ENCODE results near the gene LBX2.

LBX2 gene

GRCh38 chr2:74525717-74526648 lies 26.6 kb upstream of the LBX2 start, which contains the start of gene DQX1:
Gene DQX1 (minus strand): TSS chr2:74526231. CDS start chr2:74525729, 502 bp downstream.
- peak; percentile 85 for DNase-seq (ENCODE audit: low spot score)

DNA sequence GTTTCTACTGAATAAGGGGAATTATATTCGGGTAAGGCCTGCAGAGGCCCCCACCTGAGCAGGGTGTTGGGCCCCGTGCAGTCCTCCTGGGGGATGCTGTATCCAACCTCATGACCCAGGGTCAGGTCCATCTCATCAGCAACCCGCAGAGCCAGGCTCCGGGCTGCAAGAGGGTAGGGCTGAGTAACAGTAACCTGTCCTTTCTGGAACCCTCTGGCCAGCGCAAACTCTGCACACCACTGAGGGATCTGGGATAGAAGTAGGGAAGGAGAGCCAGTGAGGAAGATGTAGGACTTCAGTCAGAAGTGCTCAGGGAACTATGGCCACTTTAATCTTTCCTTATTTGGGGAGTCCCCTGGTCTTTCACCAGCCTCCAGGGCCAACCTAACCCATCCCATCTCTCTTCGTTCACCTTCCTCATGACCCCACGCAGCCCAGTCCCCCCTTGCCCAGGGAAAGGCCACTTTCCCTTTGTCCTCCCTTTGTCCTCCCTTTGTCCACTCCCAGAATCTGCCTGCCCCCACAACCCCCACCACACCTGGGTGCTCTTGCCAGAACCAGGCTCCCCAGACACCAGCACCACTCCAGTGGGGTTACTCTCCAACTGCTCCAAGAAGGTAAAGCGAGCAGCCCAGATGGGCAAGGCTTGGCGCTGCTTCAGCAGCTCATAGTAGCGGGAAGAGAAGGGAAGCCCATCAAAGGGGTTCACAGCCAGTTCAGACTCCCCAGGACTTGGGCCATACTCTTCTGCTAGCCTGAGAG lies 25.7 kb upstream of the LBX2 start:
- no peak for DNase-seq (ENCODE audit: low spot score)

DNA sequence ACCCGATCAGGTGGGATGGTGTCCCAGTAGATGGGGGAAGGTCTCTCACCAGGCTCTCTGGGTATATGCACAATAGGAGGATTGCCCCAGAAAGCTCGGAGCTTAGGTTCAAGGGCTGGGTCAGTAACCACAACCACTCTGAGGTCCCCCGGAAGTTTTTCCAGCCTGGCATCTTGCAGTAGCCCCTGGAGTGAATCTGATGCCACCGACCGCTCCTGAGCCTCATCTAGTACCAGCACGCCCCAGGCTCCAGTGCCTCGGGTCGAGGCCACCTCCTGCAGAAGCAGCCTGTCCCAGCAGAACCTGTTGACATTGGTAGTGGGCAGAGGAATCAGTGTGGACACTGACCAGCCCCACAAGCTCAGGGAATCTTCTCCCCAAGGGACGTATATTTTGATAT lies 24.6 kb upstream of the LBX2 start:
- no peak for DNase-seq (ENCODE audit: low spot score)

DNA sequence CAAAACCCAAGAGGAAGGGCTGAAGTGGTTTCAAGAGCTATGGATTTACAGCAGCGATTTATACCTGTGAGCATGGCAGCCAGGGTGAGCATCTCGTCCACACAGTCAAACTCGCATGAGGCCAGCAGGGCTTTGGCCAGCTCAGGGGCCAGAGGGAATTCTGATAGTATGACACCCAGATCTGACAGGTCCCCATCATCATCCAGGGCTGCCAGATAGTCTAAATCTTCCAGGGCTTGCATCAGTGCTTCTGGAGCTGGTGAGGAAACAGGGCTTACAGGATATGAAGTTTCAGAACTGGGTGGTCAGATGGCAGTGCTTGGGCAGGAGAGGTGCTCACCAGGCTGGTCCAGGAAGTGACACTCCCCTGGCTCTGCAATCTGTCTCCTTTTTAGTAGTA lies 23.1 kb upstream of the LBX2 start:
- no peak for DNase-seq (ENCODE audit: low spot score)

DNA sequence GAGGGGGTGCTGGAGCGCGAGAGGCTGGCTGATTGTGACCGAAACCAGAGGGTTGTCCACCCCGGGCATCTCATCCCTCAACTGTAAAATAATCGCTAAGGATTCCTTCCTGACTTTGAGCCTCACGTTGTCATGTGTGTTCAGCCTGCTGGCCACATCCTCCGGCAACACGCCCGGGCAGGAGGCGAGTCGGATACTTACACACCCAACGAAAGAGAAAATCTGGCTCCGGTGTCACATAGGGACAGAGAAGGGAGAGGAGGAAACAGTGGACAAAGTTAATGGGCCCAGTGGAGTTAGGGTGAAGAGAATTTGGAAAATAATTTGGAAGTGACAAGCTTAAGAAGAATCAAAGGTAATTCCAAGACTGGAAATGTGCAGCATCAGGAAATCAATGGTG lies 17.2 kb upstream of the LBX2 start:
- DNase-seq (ENCODE audit: low spot score) = no peak

DNA sequence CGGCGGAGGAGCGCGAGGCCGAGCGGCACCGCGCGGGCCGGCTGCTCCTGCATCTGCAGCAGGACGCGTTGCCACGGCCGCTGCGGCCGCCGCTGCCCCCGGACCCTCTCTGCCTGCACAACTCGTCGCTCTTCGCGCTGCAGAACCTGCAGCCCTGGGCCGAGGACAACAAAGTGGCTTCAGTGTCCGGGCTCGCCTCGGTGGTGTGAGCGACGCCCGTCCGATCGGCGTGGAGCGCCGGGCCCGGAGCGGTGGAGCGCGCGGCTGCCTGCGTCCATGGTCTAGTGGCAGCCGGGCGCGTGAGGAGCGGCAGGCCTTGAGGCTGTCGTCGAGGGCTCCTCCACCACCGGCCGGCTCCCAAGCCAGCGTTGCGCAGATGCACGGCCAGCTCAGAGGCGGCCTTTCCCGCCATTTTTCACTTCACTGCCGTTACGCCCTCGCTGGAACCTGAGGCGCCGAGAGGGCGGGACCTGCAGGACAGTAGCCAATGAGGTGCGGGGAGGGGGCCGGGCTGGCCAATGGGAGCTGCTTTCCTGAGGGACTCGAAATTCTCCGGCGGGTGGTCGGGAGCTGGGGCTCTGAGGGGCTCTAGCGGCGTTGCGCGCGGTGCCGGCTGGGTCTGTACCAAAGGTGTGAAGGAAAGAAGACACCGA lies 16.7 kb upstream of the LBX2 start:
- peak; percentile 98 for DNase-seq (ENCODE audit: low spot score)

DNA sequence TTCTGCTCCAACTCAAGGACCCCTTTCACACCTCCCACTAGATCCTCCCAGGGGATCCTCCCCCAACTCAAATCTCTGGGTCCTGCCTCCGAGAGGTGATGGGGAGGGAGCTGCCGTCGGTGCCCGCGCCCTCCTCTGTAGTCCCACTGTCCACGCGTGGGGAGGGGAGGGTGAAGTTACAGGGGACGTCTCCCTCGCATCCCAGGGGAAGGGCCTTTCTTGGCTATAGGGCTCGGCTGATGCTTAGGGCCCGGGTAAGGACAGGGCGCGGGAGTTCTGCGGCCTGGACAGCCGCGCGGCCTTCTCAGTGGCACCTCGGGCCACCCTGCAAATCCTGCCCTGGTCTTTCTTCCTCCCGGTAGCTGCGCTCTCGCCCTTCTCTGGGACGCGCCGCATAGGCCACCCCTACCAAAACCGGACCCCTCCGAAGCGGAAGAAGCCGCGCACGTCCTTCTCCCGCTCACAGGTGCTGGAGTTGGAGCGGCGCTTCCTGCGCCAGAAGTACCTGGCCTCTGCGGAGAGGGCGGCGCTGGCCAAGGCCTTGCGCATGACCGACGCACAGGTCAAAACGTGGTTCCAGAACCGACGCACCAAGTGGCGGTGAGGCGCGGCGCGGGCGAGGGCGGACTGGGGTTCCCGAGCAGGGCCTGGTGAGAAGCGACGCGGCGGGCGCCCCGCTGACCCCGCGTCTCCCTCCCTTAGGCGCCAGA lies 16.0 kb upstream of the LBX2 start:
- DNase-seq (ENCODE audit: low spot score) = no peak

DNA sequence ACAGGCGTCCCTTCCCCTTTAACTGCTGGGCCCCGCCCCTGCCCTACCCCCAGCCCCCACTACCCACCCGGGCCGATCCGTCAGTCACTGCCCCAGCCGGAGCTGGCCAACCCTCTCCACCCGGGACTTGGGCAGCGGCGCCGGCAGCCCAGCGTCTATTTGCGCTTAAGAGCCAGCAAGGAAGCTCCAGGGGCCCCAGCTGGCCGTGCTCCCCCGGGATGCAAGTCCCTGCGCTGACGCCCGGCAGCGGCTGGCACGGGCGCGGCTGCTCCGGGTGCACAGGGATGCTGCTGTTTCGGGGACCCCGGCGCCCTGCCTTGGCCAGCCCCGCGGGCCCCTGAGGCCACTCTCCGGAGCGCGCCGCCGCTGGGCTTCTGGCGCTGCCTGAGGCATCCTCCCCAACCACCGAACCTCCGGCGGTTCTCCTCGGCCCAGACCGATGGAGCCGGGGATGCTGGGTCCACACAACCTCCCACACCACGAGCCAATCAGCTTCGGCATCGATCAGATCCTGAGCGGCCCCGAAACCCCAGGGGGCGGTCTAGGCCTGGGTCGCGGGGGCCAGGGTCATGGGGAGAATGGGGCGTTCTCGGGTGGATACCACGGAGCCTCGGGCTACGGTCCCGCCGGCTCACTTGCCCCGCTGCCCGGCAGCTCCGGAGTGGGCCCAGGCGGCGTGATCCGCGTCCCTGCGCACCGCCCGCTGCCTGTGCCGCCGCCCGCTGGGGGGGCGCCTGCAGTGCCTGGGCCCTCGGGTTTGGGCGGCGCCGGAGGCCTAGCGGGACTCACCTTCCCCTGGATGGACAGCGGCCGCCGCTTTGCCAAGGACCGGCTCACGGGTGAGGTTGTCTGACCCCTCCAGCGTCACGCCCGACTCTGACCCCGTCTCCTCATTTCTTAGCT lies 15.2 kb upstream of the LBX2 start, which contains the start of gene TLX2:
Gene TLX2, plus strand, starts transcription at position 83 of the 903 bp plus-strand sequence. Its CDS starts 357 bp downstream, at position 440.
- DNase-seq (ENCODE audit: low spot score) = no peak

DNA sequence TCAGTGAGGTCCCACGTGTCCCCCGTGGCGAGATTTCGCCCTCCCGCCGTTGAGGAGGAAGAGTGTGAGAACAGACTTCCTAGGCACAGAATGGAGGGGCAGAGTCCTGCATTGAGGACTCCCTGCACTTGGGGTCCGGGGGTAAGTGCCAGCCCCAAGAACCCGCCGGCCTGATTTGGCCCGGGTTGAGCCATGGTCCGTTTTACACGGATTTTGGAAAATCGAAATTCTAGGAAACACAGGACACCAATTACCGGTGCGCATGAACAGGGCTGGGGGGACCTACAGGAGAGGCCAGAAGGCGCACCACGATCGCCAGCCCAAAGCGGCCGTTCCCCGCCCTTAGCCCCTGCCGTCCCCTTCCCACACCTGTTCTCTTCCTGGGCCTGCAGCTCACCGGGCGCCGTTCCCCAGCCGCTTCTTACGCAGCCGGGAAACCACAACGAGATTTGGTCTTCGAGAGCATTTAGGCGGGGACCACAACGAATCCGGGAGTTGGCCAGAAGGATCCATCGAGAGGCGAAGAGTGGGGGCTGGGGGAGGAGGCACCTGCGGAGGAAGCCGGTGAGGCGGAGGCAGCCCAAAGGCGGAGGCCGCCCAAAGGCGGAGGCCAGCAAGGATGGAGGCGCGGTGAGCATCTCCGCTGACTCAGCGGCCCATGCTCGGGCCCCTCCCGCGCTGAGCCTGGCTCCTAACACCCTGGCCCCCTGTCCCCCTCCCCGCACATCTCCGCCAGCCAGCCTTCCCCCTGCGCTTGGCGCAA lies 14.4 kb upstream of the LBX2 start:
- DNase-seq (ENCODE audit: low spot score) = no peak

- no peak for DNase-seq (ENCODE audit: low spot score)
Observed at GRCh38 chr2:74512744-74513604, 13.6 kb upstream of the LBX2 start.

- DNase-seq (ENCODE audit: low spot score) = no peak
Observed at GRCh38 chr2:74511104-74511989, 11.9 kb upstream of the LBX2 start.

DNA sequence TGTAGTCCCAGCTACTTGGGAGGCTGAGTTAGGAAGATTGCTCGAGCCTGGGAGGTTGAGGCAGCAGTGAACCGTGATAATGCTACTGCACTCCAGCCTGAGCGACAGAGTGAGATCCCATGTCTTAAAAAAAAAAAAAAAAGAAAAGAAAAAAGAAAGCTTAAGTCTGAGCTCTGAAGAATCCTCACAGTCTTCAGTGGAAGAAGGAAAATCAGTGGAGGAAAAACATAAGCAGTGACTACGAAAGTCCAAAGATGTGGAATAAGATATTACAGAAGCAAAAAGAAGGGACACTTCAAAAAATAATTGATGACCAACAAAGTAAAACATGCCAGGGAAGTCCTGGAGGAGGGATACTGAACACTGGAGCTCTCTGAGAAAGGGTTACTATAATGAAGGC lies 10.9 kb upstream of the LBX2 start:
- DNase-seq (ENCODE audit: low spot score) = no peak

DNA sequence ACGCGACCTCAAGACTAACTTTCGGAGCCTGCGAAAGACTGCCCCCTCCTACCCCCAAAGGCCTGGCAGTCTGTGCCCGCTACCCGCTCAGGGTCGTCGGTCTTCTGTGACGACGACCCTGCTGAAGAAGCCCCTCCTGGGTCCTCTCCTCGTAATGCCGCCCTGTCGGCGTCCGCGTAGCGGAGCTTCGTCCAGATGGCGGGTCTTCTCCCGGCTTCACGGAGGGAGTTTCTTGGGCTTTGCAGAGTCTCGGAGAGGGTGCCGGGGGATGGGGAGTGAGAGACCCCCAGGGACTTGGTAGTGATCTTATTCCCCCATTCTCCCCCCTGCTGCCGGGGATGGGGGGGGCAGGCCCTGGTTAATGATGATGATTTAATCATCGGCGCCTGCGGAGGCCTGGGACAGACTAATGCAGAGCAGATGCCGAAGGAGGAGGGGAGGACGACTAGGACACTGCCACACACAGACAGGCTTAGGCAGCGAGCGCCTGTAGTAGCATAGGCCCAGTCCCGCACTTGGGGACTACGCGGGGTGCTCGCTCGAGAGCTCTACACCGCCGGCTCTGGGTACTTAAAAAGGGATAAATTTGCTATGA lies 8.6 kb upstream of the LBX2 start:
- DNase-seq (ENCODE audit: low spot score) = no peak

- peak; percentile 96 for DNase-seq (ENCODE audit: low spot score)
Observed at GRCh38 chr2:74507145-74507925, 7.9 kb upstream of the LBX2 start, which contains the start of gene PCGF1. Gene PCGF1 (minus strand): TSS chr2:74507695. CDS start chr2:74507668, 27 bp downstream.

DNA sequence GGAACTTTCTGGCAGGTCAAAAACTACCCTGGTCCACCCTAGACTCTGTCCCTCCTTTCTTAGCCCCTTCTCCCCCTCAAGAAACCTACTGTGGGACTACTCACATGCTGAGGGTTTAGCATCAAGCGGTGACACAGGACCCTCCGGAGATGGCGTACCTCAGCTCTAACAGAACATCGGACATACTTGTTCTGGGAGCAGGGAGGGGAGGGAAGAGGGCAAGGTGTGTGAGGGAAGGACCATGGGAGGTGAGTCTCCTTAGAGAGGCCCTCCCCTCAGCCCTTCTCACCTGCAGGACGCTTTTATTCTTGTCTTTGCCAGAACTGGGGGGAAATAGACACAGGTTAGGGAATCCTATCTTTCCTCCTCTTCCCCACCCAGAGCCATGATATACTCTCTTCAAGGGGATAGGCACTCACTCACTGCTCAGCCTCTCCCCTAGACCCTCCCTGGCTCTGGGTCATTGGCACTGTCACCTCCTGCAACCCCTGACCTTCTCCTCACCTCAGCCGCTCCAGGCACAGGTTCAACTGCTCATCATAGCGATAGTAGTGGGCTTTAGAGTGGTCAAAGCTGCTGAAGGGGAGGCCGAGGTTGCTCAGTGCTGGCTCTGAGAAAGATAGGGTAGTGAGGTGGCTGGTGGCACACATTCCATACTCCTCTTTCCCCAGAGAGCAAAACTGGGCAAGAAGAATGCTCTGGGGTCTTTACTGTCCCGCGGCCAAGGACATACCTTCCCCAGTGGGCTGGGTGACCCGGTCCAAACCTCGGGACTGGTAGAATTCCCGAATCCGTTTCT lies 6.2 kb upstream of the LBX2 start:
- no peak for DNase-seq (ENCODE audit: low spot score)

GRCh38 chr2:74504591-74504990 lies 5.2 kb upstream of the LBX2 start:
- no peak for DNase-seq (ENCODE audit: low spot score)

All from germinal center (tissue), 1 donor.